ENCODE measurements around the gene PORCN. TPM values are rescaled to one million over a fixed set of nuclear protein-coding genes. Genes with fewer than 3 reads are reported as not detected.
A peak's percentile ranks its signal among the peaks of the same experiment; 100 is the strongest.

The PORCN gene
- total RNA-seq, 1 donor from 2014 or later = 30.3 TPM

GRCh38 chrX:48460606-48461005 is 48.2 kb upstream of the PORCN start:
- FAIRE-seq = no peak
- H3K27ac ChIP-seq (ENCODE audit: low read depth, low read length) = no peak overlapping the region
- no peak overlapping the region for H2AFZ ChIP-seq (ENCODE audit: low read depth, low read length)
- Mint-ChIP-seq H3K4me3 (ENCODE audit: unreplicated experiment) (no peak overlapping the region), H3K36me3 (ENCODE audit: low read depth, unreplicated experiment) (peaks cover 9% of the 10 kb centered on the region), H3K9me3 (ENCODE audit: unreplicated experiment) (peaks cover 5% of the 10 kb centered on the region), H3K27ac (ENCODE audit: unreplicated experiment) (no peak overlapping the region), H3K27me3 (ENCODE audit: low read depth, unreplicated experiment) (no peaks in the 10 kb centered on the region), H3K4me1 (ENCODE audit: low read depth, unreplicated experiment) (peaks cover 15% of the 10 kb centered on the region)
- H3K4me3 ChIP-seq (ENCODE audit: insufficient read depth, low read depth, low read length) = no peak overlapping the region
- DNase-seq (ENCODE audit: low read depth) = no peak
- H3K4me1 ChIP-seq (ENCODE audit: insufficient read depth, low read length) = peaks cover 8% of the 10 kb centered on the region
- no peaks in the 10 kb centered on the region for H3K36me3 ChIP-seq (ENCODE audit: insufficient read depth, low read length)
- no peaks in the 10 kb centered on the region for H4K20me1 ChIP-seq (ENCODE audit: insufficient read depth, low read length)
- TF ChIP-seq EZH2 (IDR thresholded peaks at IDR 0.05; ENCODE audit: insufficient read depth, low read length) = no peak
- TF ChIP-seq, protein P1, sequence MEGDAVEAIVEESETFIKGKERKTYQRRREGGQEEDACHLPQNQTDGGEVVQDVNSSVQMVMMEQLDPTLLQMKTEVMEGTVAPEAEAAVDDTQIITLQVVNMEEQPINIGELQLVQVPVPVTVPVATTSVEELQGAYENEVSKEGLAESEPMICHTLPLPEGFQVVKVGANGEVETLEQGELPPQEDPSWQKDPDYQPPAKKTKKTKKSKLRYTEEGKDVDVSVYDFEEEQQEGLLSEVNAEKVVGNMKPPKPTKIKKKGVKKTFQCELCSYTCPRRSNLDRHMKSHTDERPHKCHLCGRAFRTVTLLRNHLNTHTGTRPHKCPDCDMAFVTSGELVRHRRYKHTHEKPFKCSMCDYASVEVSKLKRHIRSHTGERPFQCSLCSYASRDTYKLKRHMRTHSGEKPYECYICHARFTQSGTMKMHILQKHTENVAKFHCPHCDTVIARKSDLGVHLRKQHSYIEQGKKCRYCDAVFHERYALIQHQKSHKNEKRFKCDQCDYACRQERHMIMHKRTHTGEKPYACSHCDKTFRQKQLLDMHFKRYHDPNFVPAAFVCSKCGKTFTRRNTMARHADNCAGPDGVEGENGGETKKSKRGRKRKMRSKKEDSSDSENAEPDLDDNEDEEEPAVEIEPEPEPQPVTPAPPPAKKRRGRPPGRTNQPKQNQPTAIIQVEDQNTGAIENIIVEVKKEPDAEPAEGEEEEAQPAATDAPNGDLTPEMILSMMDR (IDR thresholded peaks at IDR 0.05; ENCODE audit: insufficient read depth, low read depth, low read length) = no peak
- H3K4me2 ChIP-seq (ENCODE audit: low read length) = no peak overlapping the region
- H3K9me3 ChIP-seq (ENCODE audit: insufficient read depth, low read depth, low read length) = no peaks in the 10 kb centered on the region
- H3K27me3 ChIP-seq (ENCODE audit: insufficient read depth, low read length) = no peaks in the 10 kb centered on the region
- H3K9ac ChIP-seq (ENCODE audit: low read length) = no peak overlapping the region
- H3K79me2 ChIP-seq (ENCODE audit: insufficient read depth, low read length) = no peaks in the 10 kb centered on the region

DNA sequence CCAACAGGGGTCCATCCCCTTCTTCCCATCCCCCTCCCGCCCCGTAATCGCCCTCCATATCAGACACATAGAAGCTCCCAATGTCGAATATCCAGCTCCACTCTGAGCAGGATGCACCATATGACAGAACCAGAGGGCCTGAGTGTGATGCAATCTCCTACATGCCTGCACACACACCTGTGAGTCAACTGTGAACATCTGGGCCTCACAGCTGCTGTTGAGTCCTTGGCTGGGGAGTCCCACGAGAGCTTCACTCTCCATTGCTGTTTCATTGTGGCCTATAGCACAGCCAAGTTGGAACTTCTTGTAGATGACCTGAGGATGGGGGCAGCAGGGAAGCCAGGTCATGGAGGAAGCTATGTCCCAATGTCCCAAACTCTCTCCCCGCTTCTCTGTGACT is 47.0 kb upstream of the PORCN start:
- no peak for DNase-seq (ENCODE audit: low read depth)
- peaks cover 9% of the 10 kb centered on the region for H3K36me3 Mint-ChIP-seq (ENCODE audit: low read depth, unreplicated experiment)
- H2AFZ ChIP-seq (ENCODE audit: low read depth, low read length) = no peak overlapping the region
- H4K20me1 ChIP-seq (ENCODE audit: insufficient read depth, low read length) = no peaks in the 10 kb centered on the region
- no peak overlapping the region for H3K4me3 ChIP-seq (ENCODE audit: insufficient read depth, low read depth, low read length)
- H3K9me3 ChIP-seq (ENCODE audit: insufficient read depth, low read depth, low read length) = no peaks in the 10 kb centered on the region
- H3K9ac ChIP-seq (ENCODE audit: low read length) = no peak overlapping the region
- H3K4me3 Mint-ChIP-seq (ENCODE audit: unreplicated experiment) = no peak overlapping the region
- no peak overlapping the region for H3K4me2 ChIP-seq (ENCODE audit: low read length)
- TF ChIP-seq EZH2 (IDR thresholded peaks at IDR 0.05; ENCODE audit: insufficient read depth, low read length) = no peak
- TF ChIP-seq, protein P1 (IDR thresholded peaks at IDR 0.05; ENCODE audit: insufficient read depth, low read depth, low read length) = no peak
- H3K36me3 ChIP-seq (ENCODE audit: insufficient read depth, low read length) = no peaks in the 10 kb centered on the region
- peaks cover 5% of the 10 kb centered on the region for H3K9me3 Mint-ChIP-seq (ENCODE audit: unreplicated experiment)
- H3K27me3 ChIP-seq (ENCODE audit: insufficient read depth, low read length) = no peaks in the 10 kb centered on the region
- no peak for FAIRE-seq
- H3K27ac Mint-ChIP-seq (ENCODE audit: unreplicated experiment) = no peak overlapping the region
- peaks cover 11% of the 10 kb centered on the region for H3K4me1 ChIP-seq (ENCODE audit: insufficient read depth, low read length)
- H3K79me2 ChIP-seq (ENCODE audit: insufficient read depth, low read length) = no peaks in the 10 kb centered on the region
- no peaks in the 10 kb centered on the region for H3K27me3 Mint-ChIP-seq (ENCODE audit: low read depth, unreplicated experiment)
- H3K4me1 Mint-ChIP-seq (ENCODE audit: low read depth, unreplicated experiment) = peaks cover 17% of the 10 kb centered on the region
- no peak overlapping the region for H3K27ac ChIP-seq (ENCODE audit: low read depth, low read length)

DNA sequence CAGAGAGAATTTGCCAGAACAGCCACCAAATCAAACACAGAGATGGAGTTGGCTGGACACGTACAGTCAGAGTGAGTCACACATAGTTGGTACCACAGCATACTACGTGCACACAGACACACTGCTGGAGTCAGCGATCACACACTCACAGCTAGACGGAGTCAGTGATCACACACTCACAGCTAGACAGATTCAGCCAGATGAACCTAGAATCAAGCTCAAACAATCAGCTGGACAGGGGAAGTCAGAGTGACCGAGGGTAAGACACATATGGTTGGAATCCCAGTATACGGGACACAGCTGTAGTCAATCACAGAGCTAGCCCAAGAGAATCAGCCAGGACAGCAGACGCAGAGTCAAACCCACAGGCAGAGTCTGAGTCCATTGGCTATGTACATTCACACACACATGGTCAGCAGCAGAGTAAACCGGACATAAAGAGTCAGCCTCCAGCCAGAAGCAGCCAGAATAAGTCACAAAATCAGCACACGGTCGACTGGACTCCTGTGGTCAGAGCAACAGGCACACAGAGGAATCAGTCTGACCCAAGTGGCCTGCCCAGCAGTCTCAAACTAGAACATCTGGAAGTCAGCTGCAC is 43.4 kb upstream of the PORCN start:
- FAIRE-seq = peak; percentile 88
- Mint-ChIP-seq H3K9me3 (ENCODE audit: unreplicated experiment) (peaks cover 5% of the 10 kb centered on the region), H3K27ac (ENCODE audit: unreplicated experiment) (peak overlapping the region; percentile 88)

More for the DNA sequence above, 43.4 kb upstream of the PORCN start:
- Mint-ChIP-seq H3K4me3 (ENCODE audit: unreplicated experiment) (peak overlapping the region; percentile 69), H3K4me1 (ENCODE audit: low read depth, unreplicated experiment) (peaks cover 23% of the 10 kb centered on the region), H3K27me3 (ENCODE audit: low read depth, unreplicated experiment) (no peaks in the 10 kb centered on the region), H3K36me3 (ENCODE audit: low read depth, unreplicated experiment) (peaks cover 6% of the 10 kb centered on the region)
- H2AFZ ChIP-seq (ENCODE audit: low read depth, low read length) = peak overlapping the region; percentile 59
- H3K4me1 ChIP-seq (ENCODE audit: insufficient read depth, low read length) = peaks cover 15% of the 10 kb centered on the region
- TF ChIP-seq, protein P1 (IDR thresholded peaks at IDR 0.05; ENCODE audit: insufficient read depth, low read depth, low read length) = no peak
- no peak for TF ChIP-seq EZH2 (IDR thresholded peaks at IDR 0.05; ENCODE audit: insufficient read depth, low read length)
- H3K36me3 ChIP-seq (ENCODE audit: insufficient read depth, low read length) = no peaks in the 10 kb centered on the region
- no peaks in the 10 kb centered on the region for H4K20me1 ChIP-seq (ENCODE audit: insufficient read depth, low read length)
- H3K79me2 ChIP-seq (ENCODE audit: insufficient read depth, low read length) = no peaks in the 10 kb centered on the region
- peak overlapping the region; percentile 75 for H3K9ac ChIP-seq (ENCODE audit: low read length)
- peak overlapping the region; percentile 71 for H3K4me2 ChIP-seq (ENCODE audit: low read length)
- no peak overlapping the region for H3K4me3 ChIP-seq (ENCODE audit: insufficient read depth, low read depth, low read length)
- peak overlapping the region; percentile 89 for H3K27ac ChIP-seq (ENCODE audit: low read depth, low read length)
- no peaks in the 10 kb centered on the region for H3K27me3 ChIP-seq (ENCODE audit: insufficient read depth, low read length)
- DNase-seq (ENCODE audit: low read depth) = peak; percentile 98
- no peaks in the 10 kb centered on the region for H3K9me3 ChIP-seq (ENCODE audit: insufficient read depth, low read depth, low read length)
